Prostate gland (tissue), 2 donors: ENCODE data around the gene GANAB.

ENCODE experiments used
- CTCF ChIP-seq, 4 experiments: fragments of 200-600 bp in 2 of 4; fragments of 450-650 bp in 2 of 4; sonication (generic) in 2 of 4; IDR thresholded peaks; 1 replicate in 3 of 4; 2 replicates in 1 of 4; pipeline ENCODE4 v1.5.1; 2016 to 2019; ENCODE audit warnings: antibody characterized with exemption in 4 of 4, mild to moderate bottlenecking in 2 of 4, moderate library complexity in 2 of 4
- POLR2A ChIP-seq: fragments of 450-650 bp; IDR thresholded peaks from one replicate; pipeline ENCODE4 v1.6.1; 2016; ENCODE audit warnings: antibody characterized with exemption, mild to moderate bottlenecking
- POLR2AphosphoS5 ChIP-seq: sonication (generic); formaldehyde crosslinking; IDR thresholded peaks from one replicate; pipeline ENCODE4 v1.6.1; 2017; ENCODE audit warnings: antibody characterized with exemption

- TF ChIP-seq CTCF (IDR thresholded peaks at IDR 0.05), result no peak
- no peak for TF ChIP-seq POLR2AphosphoS5
- no peak for TF ChIP-seq POLR2A
These were observed 13.9 kb downstream of the GANAB start for GRCh38 chr11:62632492-62632891.
